NCI-H748 (cell line): Measurements from ENCODE around the gene SART1.
"Not testable (repeated sequence)": the region's sequence is repeated elsewhere in the genome, so short reads cannot be mapped to it uniquely, and the experiment has no call there.

Source experiments
- DNase-seq: peaks from one replicate; lab custom pipeline; 2025; ENCODE audit not compliant: unreplicated experiment; lab: John Stamatoyannopoulos, UW

SART1 gene

DNA sequence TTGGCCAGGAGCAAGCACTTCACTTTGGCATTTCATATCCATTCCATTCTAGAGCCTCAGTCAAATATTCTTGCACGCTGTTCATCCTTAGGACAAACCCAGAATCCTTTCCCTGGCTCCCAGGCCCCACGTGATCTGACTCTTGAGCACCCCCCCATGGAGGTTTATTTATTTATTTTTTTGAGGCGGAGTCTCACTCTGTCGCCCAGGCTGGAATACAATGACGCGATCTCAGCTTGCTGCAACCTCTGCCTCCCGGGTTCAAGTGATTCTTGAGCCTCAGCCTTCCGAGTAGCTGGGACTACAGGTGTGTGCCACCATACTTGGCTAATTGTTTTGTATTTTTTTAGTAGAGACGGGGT is 29.0 kb upstream of the SART1 start:
- peak; percentile 36 for DNase-seq

DNA sequence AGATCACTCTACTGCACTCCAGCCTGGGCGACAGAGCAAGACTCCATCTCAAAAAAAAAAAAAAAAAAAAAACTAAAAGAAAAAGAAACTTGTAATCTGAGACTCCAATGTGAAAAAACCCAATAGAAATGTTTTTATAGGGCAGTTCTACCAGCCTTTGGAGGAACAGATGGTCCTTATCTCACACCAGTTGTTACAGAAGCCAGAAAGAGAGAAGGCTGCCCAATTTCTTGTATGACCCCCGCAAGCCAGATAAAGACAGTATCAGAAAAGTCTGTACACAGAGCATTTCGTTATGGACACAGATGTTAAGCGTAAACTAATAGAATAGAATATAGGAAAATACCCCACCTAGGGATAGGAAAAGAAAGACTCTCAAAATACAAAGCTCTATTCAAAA is 27.5 kb upstream of the SART1 start:
- DNase-seq: no peak

DNA sequence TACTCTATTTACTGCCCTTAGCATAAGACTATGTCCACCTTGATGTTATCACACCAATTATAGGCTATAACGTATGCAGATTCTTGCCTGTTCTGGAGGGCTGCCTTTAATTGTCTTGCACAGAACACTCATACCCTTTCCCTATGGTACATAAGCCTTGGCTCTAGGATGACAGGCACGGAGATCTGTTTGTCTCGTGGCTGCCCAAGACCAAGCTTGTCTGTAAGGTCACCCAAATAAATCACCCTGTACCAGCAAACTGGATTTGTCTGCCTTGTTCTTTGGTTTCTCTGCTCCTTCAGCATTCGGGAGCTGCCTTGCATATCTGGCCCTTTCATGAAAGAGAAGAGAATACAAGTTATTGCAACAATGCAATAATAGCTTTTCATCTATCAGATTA is 23.8 kb upstream of the SART1 start:
- DNase-seq: no peak

DNA sequence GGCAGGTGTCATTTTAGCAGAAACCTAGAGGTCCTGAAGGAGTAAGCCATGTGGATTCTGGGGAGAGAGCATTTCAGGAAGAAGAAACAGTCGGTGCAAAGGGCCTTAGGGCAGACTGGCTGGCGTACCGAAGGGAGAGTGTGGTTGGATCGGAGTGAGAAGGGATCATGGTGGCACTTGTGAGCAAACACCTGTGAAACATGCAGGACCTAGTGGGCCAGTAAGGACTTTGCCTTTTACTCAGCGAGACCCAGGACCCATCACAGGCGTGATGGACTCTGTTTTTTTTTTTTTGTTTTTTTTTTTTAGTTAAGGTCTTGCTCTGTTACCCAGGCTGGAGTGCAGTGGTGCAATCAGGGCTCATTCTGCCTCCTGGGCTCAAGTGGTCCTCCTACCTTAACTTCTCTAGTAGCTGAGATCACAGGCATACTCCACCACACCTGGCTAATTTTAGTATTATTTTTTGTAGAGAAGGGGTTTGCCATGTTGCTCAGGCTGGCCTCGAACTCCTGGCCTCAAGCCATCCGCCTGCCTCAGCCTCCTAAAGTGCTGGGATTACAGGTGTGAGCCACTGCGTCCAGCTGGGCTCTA is 19.7 kb upstream of the SART1 start:
- DNase-seq: no peak

DNA sequence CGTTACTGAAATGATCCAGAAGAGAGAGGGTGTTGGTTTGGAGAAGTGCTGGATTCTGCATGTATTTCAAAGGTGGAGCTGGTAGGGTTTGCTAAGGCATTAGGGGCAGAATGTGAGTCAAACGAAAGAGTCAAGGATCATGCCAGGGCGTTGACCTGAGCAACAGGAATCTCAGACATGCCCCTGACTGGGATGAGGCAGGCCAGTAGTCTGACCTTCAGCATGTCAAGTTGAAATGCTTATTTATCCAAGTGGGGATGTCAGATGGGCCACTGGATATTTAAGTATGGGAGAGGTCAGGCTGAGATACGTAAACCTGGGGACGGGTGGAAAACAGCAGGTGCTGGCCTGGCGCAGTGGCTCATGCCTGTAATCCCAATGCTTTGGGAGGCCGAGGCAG is 19.0 kb upstream of the SART1 start:
- DNase-seq: no peak

DNA sequence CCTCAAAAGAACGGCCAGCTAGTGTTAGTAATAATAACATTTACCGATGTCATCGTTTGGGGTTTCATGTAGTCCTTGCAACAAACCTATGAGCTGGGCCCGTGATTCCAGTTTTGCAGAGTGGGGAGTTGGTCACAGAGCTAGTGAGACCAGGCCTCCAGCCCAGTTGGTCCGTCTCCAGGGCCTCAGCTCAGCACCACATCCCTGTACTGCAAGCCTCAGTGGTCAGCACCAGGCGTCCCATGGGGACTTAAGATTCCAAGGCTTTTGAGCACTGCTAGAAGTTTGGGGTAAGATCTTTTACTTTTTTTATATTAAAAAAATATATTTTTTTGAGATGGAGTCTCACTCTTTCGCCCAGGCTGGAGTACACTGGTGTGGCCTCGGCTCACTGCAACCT is 17.3 kb upstream of the SART1 start:
- DNase-seq: no peak

DNA sequence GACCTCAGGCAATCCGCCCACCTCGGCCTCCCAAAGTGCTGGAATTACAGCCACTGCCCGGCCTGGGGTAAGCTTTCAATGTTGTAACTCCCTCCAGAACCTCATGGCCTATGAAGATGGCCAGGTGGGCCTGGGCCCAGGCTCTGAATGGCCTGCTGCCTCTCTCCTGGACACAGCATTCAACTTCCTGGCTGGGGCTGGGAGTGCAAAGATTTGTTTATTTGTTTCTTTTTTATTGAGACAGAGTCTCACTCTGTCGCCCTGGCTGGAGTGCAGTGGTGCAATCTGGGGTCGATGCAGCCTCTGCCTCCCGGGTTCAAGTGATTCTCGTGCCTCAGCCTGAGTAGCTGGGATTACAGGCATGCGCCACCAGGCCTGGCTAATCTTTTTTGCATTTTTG is 16.8 kb upstream of the SART1 start:
- DNase-seq: no peak

DNA sequence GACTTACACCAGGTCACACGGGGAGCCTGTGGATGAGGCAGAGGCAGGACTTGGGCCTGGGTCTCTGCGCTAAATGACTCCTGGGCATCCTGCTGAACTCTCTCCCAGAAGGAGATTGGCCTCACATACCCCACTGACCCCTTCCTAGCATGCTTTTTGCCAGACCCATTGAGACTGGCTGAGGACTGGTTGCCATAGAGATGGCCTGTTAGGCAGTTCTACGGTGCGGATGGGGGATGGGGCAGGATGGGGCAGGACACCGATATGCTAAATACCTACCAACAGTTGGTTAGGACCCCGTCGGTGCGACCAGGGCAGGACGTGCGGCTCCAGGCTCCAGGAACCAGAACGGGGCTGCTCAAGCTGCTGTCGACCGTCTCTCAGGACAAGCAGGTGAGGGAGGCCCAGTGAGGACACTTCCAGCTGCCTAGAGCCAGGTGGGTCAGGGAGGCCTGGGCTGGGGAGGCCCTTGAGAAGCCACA is 16.1 kb upstream of the SART1 start, which contains the start of gene TSGA10IP:
TSGA10IP (plus strand) TSS at position 51 of the 482 bp plus-strand sequence; CDS start at position 247, 196 bp downstream.
- no peak for DNase-seq

DNA sequence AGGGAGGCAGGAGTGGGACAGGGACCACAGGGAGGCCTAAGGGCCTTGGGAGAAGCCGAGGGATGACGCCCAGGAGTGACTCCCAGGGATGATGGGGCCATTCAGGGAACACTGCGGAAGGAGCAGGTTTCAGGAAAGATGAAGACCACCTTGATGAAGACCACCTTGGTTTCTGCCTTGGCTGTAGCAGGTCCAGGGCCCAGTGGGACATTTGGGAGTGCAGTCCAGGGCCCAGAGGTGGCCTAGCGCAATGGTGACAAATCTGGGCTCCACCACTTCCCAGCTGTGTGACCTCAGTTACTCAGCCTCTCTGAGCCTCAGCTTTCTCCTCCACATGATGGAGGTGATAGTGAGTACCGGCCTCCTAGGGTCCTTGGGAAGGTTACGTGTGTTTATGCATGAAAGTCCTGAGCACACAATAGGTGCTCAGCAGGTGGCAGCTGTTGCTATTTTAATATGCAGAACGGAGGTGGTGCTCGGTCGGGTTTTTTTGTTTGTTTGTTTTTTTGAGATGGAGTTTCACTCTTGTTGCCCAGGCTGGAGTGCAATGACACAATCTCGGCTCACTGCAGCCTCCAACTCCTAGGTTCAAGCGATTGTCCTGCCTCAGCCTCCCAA is 15.5 kb upstream of the SART1 start:
- no peak for DNase-seq

DNA sequence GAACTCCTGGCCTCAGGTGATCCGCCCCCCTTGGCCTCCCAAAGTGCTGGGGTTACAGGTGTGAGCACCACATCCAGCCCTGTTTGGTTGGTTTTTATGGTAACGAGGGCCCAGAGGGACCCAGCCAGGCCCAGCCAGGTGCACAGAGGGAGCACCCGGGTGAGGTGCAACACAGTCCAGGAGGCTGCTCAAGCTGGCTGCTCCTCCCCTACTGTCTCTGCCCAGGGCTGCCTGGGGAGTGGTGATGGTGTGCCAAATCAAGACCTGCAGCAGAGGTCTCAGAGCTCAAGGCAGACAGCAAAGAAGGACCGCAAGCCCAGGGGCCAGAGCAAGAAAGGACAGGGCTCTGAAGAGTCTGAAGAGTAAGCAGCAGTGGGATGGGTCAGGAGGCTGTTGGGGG is 14.9 kb upstream of the SART1 start:
- DNase-seq: no peak

DNA sequence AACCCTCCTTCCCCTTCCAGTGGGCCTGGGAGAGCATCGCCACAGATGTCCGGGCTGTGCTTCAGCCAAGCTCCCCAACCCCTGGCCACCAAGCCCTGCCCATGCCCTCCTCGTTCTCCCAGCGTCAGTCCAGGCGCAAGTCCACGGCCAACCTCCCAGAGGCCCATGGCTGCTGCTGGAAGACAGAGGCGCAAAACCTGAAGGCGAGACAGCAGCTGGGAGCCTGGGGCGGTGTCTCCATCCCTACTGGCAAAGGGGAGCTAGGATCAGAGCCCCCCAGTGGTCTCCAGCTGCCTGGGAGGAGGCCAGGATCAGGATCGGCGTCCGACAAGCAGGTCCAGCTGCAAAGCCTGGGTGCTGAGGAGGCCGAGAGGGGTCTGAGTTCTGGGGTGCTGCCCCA is 14.4 kb upstream of the SART1 start:
- no peak for DNase-seq

DNA sequence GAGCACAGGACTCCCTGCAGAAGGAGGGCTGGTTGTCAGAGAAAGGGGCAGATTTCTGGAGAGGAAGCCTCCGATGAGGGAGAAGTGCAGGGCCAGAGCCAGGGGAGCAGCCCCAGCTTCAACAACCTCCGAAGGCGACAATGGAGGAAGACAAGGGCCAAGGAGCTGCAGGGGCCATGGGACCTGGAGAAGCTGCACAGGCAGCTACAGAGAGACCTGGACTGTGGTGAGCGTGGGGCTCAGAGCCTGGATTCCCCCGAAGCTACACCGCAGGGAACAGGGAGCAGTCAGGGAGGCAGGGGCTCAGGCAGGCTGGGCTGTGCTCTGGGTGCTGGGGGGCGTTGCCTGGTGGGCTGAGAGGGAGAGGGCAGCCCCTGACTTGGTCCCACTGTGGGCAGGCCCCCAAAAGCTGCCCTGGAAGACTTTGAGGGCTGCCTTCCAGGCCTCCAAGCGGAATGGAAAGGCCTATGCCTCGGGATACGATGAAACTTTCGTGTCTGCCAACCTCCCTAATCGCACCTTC is 13.9 kb upstream of the SART1 start:
- DNase-seq: no peak

DNA sequence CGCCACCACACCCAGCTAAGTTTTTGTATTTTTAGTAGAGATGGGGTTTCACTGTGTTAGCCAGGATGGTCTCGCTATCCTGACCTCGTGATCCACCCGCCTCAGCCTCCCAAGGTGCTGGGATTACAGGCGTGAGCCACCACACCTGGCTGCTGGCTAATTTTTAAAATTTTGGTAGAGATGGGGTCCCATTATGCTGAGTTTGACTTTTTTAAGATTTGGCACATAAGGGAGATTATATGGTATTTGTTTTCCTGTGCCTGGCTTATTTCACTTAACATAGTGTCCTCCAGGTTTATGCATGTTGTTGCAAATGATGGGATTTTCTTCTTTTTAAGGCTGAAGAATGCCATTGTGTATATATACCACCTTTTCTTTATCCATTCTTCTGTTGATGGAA is 10.8 kb upstream of the SART1 start:
- DNase-seq: not testable (repeated sequence)

DNA sequence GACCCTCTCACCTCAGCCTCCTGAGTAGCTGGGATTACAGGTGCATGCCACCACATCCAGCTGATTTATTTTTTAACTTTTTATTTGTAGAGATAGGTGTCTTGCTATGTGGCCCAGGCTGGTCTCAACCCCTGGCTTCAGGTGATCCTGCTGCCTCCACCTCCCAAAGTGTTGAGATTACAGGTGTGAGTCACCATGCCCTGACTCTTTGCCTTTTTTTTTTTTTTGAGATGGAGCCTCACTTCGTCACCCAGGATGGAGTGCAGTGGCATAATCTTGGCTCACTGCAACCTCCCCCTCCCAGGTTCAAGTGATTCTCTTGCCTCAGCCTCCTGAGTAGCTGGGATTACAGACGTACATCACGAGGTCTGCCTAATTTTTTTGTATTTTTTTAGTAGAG is 9.9 kb upstream of the SART1 start:
- not testable (repeated sequence) for DNase-seq

DNA sequence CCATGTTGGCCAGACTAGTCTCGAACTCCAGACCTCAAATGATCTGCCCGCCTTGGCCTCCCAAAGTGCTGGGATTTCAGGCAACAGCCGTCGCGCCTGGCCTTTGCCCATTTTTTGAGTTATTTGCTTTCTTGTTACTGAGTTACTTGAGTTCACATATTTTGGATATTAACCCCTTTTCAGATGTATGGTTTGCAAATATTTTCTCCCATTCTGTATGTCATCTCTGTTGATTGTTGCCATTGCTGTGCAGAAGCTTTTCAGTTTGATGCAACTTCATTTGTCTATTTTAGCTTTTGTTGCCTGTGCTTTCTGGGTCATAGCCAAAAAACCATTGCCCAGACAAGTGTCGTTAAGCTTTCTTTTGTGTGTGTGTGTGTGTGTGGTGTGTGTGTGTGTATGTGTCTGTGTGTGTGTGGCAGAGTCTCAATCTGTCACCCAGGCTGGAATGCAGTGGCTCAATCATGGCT is 9.4 kb upstream of the SART1 start:
- no peak for DNase-seq

DNA sequence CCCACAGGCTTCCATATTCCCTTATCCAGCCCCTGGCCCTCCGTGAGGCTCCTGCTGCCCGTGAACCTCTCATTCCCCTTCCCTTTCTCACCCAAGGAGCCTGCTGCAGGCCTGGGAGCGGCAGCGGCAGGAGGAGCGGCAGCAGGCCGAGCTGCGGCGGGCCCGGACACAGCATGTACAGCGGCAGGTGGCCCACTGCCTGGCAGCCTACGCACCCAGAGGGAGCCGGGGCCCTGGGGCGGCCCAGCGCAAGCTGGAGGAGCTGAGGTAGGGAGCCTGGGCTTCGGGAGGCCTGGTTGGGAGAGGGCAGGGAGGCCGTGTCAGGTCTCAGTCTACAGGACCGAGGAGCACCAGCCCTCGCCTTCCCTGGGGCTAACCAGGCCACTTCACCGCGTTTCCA is 8.1 kb upstream of the SART1 start:
- no peak for DNase-seq

DNA sequence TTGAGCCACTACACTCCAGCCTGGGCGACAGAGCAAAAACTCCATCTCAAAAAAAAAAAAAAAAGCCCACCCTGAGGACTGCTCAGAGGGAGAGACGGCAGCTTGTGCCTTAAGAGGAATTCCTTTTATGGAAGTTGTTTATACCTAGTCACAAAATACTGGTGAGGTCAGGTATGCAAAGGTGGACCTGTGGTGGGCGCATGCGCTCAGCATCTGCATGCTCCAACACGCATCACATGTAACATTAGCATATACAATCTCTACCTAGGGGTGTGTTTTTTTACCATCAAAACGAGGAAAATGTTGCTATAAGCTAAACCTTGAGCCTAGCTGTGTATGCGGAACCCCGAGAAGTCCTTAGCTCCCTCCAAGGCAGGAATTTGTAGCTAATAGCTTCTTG is 6.8 kb upstream of the SART1 start:
- no peak for DNase-seq

DNA sequence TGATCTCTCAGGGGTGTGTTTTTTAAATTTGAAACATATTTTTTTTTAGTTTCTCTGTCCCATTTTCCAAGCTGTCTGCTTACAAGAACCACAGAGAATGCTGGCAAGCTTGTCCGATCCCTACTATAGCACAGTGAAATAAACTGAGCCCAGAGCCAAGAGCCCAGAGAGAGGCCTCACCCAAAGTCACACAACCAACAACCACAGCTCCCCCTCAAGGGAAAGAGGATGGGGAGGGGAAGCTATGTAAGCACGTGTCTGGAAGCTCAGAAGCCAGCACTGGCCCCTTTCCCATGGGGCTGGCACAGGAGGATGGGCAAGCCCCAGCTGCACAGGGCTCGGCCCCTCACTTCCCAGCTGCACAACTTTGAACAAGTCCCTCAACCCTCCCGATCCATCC is 3.2 kb upstream of the SART1 start:
- no peak for DNase-seq

DNA sequence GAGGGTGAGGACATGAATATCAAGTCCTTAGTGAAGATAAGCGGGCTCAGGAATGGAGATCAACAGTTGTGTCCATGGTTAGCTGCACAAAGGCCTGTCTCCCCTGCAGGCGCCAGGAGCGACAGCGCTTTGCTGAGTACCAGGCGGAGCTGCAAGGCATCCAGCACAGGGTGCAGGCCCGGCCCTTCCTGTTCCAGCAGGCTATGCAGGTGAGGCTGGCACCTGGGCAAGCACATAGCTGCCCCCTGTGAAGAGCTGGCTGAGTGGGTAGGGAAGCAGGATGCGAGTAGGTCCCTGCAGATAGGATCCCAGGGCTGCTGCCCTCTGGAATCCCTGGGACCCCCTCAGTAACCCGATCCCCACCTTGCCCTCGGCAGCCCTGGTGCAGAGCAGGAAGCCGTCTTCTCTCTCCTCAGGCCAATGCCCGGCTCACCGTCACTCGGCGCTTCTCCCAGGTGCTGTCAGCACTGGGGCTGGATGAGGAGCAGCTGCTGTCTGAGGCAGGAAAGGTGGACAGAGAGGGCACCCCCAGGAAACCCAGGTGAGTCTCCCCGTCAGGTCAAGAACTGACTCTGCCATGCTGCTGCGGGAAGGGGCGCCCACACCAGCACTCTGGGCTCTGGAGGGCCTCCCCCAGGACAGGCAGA is 2.6 kb upstream of the SART1 start:
- DNase-seq: no peak

DNA sequence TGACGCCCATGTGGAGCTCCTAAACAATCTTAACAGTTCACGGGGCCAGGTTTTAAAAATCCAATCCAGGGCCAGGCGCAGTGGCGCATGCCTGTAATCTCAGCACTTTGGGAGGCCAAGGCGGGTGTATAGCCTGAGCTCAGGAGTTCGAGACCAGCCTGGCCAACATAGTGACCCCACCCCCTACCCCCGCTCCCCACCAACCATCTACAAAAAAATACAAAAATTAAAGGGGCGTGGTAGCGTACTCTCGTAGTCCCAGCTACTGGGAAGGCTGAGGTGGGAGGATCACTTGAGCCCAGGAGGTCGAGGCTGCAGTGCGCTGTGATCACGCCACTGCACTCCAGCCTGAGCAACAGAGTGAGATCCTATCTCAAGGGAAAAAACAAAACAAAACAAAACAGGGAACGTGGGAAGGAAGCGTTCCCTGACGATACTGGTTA is 689 bp upstream of the SART1 start:
- DNase-seq: peak; percentile 39

DNA sequence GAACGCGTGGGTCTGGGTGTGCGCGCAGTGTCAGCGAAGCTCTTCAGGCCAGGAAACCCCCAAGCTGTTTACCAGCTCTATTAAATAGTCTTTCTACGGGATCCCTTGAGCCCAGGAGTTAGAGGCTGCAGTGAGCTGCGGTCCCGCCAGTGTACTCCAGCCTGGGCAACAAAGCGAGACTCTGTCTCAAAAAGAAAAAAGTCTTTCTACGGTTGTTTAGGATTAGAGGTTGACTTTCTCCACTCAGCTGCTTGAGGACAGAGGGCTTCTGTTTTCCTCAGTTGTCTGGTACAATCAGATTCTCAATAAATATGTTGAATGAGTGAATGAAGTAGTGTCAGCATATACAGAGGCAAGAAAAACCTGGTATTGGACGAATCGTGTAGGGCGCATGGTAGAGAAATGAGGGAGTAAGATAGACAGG is 619 bp downstream of the SART1 start:
- no peak for DNase-seq

DNA sequence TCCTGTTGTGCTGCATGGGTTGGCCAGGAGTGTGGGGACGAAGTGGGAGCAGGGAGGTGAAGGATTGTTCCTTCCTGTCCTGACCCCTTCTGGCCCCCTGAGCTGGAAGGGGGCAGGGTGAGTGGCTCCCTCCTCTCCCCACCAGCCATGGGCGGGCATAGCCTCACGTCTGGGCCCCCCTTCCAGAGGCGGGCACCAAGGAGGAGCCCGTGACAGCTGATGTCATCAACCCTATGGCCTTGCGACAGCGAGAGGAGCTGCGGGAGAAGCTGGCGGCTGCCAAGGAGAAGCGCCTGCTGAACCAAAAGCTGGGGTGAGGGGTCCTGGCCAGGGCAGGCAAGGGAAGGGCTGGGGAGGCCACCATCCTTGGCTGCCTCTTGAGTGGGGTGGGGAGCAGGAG is 3.4 kb downstream of the SART1 start:
- DNase-seq: no peak
